ENCODE results near the gene EEF1E1. TPM values are rescaled to one million over a fixed set of nuclear protein-coding genes. Genes with fewer than 3 reads are reported as not detected.

Gene EEF1E1
- total RNA-seq, 1 donor from 2014 or later: 7.8 TPM

DNA sequence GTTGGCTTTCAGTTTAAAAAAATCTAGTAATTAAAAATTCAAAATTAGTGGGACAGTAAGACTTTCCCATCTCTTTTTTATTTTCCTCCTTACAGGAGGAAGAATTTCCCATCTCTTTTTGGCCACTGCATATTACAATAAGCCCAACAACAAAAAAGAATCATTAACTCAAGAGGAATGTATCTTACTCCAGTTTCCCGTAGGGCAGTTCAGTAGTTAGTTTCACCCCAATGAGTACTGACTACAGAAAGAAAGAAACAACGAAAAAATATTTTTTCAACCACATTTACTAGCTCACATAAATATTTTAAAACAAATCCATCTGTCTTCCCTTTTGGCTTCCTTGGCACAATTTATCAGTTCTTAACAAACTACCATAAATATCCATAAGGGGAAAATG, 23.2 kb downstream of the EEF1E1 start:
- Histone ChIP-seq H3K4me1 (ENCODE audit: control insufficient read depth in 3 of 3, insufficient read depth in 3 of 3, low read length in 3 of 3) (peaks cover 3 to 7% (median 6%) of the 10 kb centered on the region in 3 donors), H3K27ac (ENCODE audit: low read depth, low read length) (no peak overlapping the region), H3K27me3 (ENCODE audit: control insufficient read depth in 3 of 3, insufficient read depth in 3 of 3, low read length in 3 of 3) (no peaks in the 10 kb centered on the region), H3K9ac (ENCODE audit: low read depth in 1 of 3, low read length in 3 of 3) (no peak overlapping the region), H3K4me3 (ENCODE audit: low read length in 3 of 3) (no peak overlapping the region), H3K9me3 (ENCODE audit: control insufficient read depth in 3 of 3, low read length in 3 of 3) (no peaks in the 10 kb centered on the region), H3K36me3 (ENCODE audit: control insufficient read depth in 3 of 3, insufficient read depth in 3 of 3, low read length in 3 of 3) (no peaks in the 10 kb centered on the region)

GRCh38 chr6:8077991-8078390, 24.4 kb downstream of the EEF1E1 start:
- peaks cover 0 to 3% (median 0%) of the 10 kb centered on the region in 3 donors for H3K4me1 ChIP-seq (ENCODE audit: control insufficient read depth in 3 of 3, insufficient read depth in 3 of 3, low read length in 3 of 3)
- H3K9ac ChIP-seq (ENCODE audit: low read depth in 1 of 3, low read length in 3 of 3): no peak overlapping the region
- H3K27ac ChIP-seq (ENCODE audit: low read depth, low read length): no peak overlapping the region
- H3K4me3 ChIP-seq (ENCODE audit: low read length in 3 of 3): no peak overlapping the region
- H3K36me3 ChIP-seq (ENCODE audit: control insufficient read depth in 3 of 3, insufficient read depth in 3 of 3, low read length in 3 of 3): no peaks in the 10 kb centered on the region
- no peaks in the 10 kb centered on the region for H3K27me3 ChIP-seq (ENCODE audit: control insufficient read depth in 3 of 3, insufficient read depth in 3 of 3, low read length in 3 of 3)
- H3K9me3 ChIP-seq (ENCODE audit: control insufficient read depth in 3 of 3, low read length in 3 of 3): no peaks in the 10 kb centered on the region

- H3K4me1 ChIP-seq (ENCODE audit: control insufficient read depth in 3 of 3, insufficient read depth in 3 of 3, low read length in 3 of 3): no peaks in the 10 kb centered on the region
- H3K27me3 ChIP-seq (ENCODE audit: control insufficient read depth in 3 of 3, insufficient read depth in 3 of 3, low read length in 3 of 3): no peaks in the 10 kb centered on the region
- H3K9ac ChIP-seq (ENCODE audit: low read depth in 1 of 3, low read length in 3 of 3): no peak overlapping the region
- no peak overlapping the region for H3K4me3 ChIP-seq (ENCODE audit: low read length in 3 of 3)
- no peaks in the 10 kb centered on the region for H3K36me3 ChIP-seq (ENCODE audit: control insufficient read depth in 3 of 3, insufficient read depth in 3 of 3, low read length in 3 of 3)
- no peaks in the 10 kb centered on the region for H3K9me3 ChIP-seq (ENCODE audit: control insufficient read depth in 3 of 3, low read length in 3 of 3)
- no peak overlapping the region for H3K27ac ChIP-seq (ENCODE audit: low read depth, low read length)
These were observed 26.6 kb downstream of the EEF1E1 start for GRCh38 chr6:8075704-8076103.

- no peaks in the 10 kb centered on the region for H3K27me3 ChIP-seq (ENCODE audit: control insufficient read depth in 3 of 3, insufficient read depth in 3 of 3, low read length in 3 of 3)
- no peaks in the 10 kb centered on the region for H3K9me3 ChIP-seq (ENCODE audit: control insufficient read depth in 3 of 3, low read length in 3 of 3)
- H3K9ac ChIP-seq (ENCODE audit: low read depth in 1 of 3, low read length in 3 of 3): no peak overlapping the region
- no peak overlapping the region for H3K4me3 ChIP-seq (ENCODE audit: low read length in 3 of 3)
- no peaks in the 10 kb centered on the region for H3K4me1 ChIP-seq (ENCODE audit: control insufficient read depth in 3 of 3, insufficient read depth in 3 of 3, low read length in 3 of 3)
- no peak overlapping the region for H3K27ac ChIP-seq (ENCODE audit: low read depth, low read length)
- H3K36me3 ChIP-seq (ENCODE audit: control insufficient read depth in 3 of 3, insufficient read depth in 3 of 3, low read length in 3 of 3): no peaks in the 10 kb centered on the region
These were observed 27.2 kb downstream of the EEF1E1 start for GRCh38 chr6:8075185-8075584.

GRCh38 chr6:8074213-8074612, 28.1 kb downstream of the EEF1E1 start:
- H3K27ac ChIP-seq (ENCODE audit: low read depth, low read length): no peak overlapping the region
- no peak overlapping the region for H3K4me3 ChIP-seq (ENCODE audit: low read length in 3 of 3)

GRCh38 chr6:8073758-8074157, 28.6 kb downstream of the EEF1E1 start:
- Histone ChIP-seq H3K36me3 (ENCODE audit: control insufficient read depth in 3 of 3, insufficient read depth in 3 of 3, low read length in 3 of 3) (no peaks in the 10 kb centered on the region), H3K27ac (ENCODE audit: low read depth, low read length) (no peak overlapping the region), H3K27me3 (ENCODE audit: control insufficient read depth in 3 of 3, insufficient read depth in 3 of 3, low read length in 3 of 3) (no peaks in the 10 kb centered on the region)

More at GRCh38 chr6:8074213-8074612, 28.1 kb downstream of the EEF1E1 start:
- Histone ChIP-seq H3K9ac (ENCODE audit: low read depth in 1 of 3, low read length in 3 of 3) (no peak overlapping the region), H3K27me3 (ENCODE audit: control insufficient read depth in 3 of 3, insufficient read depth in 3 of 3, low read length in 3 of 3) (no peaks in the 10 kb centered on the region), H3K4me1 (ENCODE audit: control insufficient read depth in 3 of 3, insufficient read depth in 3 of 3, low read length in 3 of 3) (no peaks in the 10 kb centered on the region), H3K9me3 (ENCODE audit: control insufficient read depth in 3 of 3, low read length in 3 of 3) (no peaks in the 10 kb centered on the region), H3K36me3 (ENCODE audit: control insufficient read depth in 3 of 3, insufficient read depth in 3 of 3, low read length in 3 of 3) (no peaks in the 10 kb centered on the region)

DNA sequence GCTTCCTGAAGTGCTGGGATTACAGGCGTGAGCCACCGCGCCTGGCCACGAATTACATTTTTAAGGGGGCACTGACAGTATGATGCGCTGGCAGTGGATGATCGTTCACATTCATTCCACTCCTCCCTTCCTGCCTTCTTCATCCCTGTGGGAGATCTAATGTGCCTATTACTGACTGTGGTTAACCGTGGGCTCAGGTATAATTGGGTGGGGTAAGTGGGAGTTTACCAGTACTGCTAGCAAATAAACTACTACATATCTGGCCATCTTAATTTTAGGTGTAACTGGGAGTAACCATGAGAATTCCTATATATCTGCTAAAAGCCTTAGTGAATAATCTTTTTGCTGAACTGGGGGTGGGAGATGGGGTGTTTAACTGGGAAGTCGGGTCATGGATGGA, 31.6 kb downstream of the EEF1E1 start:
- H3K4me3 ChIP-seq (ENCODE audit: low read length in 3 of 3): no peak overlapping the region
- H3K27ac ChIP-seq (ENCODE audit: low read depth, low read length): no peak overlapping the region
- H3K9me3 ChIP-seq (ENCODE audit: control insufficient read depth in 3 of 3, low read length in 3 of 3): no peaks in the 10 kb centered on the region
- H3K4me1 ChIP-seq (ENCODE audit: control insufficient read depth in 3 of 3, insufficient read depth in 3 of 3, low read length in 3 of 3): no peaks in the 10 kb centered on the region
- H3K27me3 ChIP-seq (ENCODE audit: control insufficient read depth in 3 of 3, insufficient read depth in 3 of 3, low read length in 3 of 3): no peaks in the 10 kb centered on the region
- H3K36me3 ChIP-seq (ENCODE audit: control insufficient read depth in 3 of 3, insufficient read depth in 3 of 3, low read length in 3 of 3): no peaks in the 10 kb centered on the region
- no peak overlapping the region for H3K9ac ChIP-seq (ENCODE audit: low read depth in 1 of 3, low read length in 3 of 3)

More at GRCh38 chr6:8073758-8074157, 28.6 kb downstream of the EEF1E1 start:
- Histone ChIP-seq H3K4me3 (ENCODE audit: low read length in 3 of 3) (no peak overlapping the region), H3K9me3 (ENCODE audit: control insufficient read depth in 3 of 3, low read length in 3 of 3) (no peaks in the 10 kb centered on the region), H3K4me1 (ENCODE audit: control insufficient read depth in 3 of 3, insufficient read depth in 3 of 3, low read length in 3 of 3) (no peaks in the 10 kb centered on the region), H3K9ac (ENCODE audit: low read depth in 1 of 3, low read length in 3 of 3) (no peak overlapping the region)

GRCh38 chr6:8069631-8070284, 32.6 kb downstream of the EEF1E1 start:
- H3K9ac ChIP-seq (ENCODE audit: low read depth in 1 of 3, low read length in 3 of 3): no peak overlapping the region
- no peak overlapping the region for H3K4me3 ChIP-seq (ENCODE audit: low read length in 3 of 3)
- H3K27ac ChIP-seq (ENCODE audit: low read depth, low read length): no peak overlapping the region
- H3K4me1 ChIP-seq (ENCODE audit: control insufficient read depth in 3 of 3, insufficient read depth in 3 of 3, low read length in 3 of 3): peaks cover 0 to 2% (median 2%) of the 10 kb centered on the region in 3 donors
- H3K36me3 ChIP-seq (ENCODE audit: control insufficient read depth in 3 of 3, insufficient read depth in 3 of 3, low read length in 3 of 3): no peaks in the 10 kb centered on the region
- H3K9me3 ChIP-seq (ENCODE audit: control insufficient read depth in 3 of 3, low read length in 3 of 3): no peaks in the 10 kb centered on the region
- H3K27me3 ChIP-seq (ENCODE audit: control insufficient read depth in 3 of 3, insufficient read depth in 3 of 3, low read length in 3 of 3): no peaks in the 10 kb centered on the region

DNA sequence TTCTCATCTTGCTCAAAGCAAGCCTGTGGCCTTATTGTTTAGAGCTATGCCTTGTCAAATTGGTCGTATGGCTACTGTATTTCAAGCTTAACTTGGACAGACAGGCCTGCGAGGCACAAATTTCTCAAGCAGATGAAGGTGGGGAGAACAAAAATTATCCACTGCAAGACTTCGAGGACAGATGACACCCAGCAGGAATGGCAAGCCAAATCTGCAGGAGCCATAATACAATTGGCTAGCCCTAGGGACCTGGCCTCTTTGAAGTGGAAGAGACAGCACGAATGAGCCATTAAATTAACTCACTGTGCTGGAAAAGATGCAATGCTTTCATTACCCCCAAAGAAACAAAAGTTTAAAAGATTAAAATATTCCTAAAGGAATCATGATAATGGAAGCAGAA, 33.2 kb downstream of the EEF1E1 start:
- Histone ChIP-seq H3K27me3 (ENCODE audit: control insufficient read depth in 3 of 3, insufficient read depth in 3 of 3, low read length in 3 of 3) (no peaks in the 10 kb centered on the region), H3K4me1 (ENCODE audit: control insufficient read depth in 3 of 3, insufficient read depth in 3 of 3, low read length in 3 of 3) (peaks cover 0 to 3% (median 3%) of the 10 kb centered on the region in 3 donors), H3K27ac (ENCODE audit: low read depth, low read length) (no peak overlapping the region), H3K36me3 (ENCODE audit: control insufficient read depth in 3 of 3, insufficient read depth in 3 of 3, low read length in 3 of 3) (no peaks in the 10 kb centered on the region), H3K9me3 (ENCODE audit: control insufficient read depth in 3 of 3, low read length in 3 of 3) (no peaks in the 10 kb centered on the region), H3K9ac (ENCODE audit: low read depth in 1 of 3, low read length in 3 of 3) (no peak overlapping the region), H3K4me3 (ENCODE audit: low read length in 3 of 3) (no peak overlapping the region)

- Histone ChIP-seq H3K36me3 (ENCODE audit: control insufficient read depth in 3 of 3, insufficient read depth in 3 of 3, low read length in 3 of 3) (peaks cover 0 to 11% (median 8%) of the 10 kb centered on the region in 3 donors), H3K27me3 (ENCODE audit: control insufficient read depth in 3 of 3, insufficient read depth in 3 of 3, low read length in 3 of 3) (no peaks in the 10 kb centered on the region), H3K4me1 (ENCODE audit: control insufficient read depth in 3 of 3, insufficient read depth in 3 of 3, low read length in 3 of 3) (peaks cover 3% of the 10 kb centered on the region in 3 donors), H3K9me3 (ENCODE audit: control insufficient read depth in 3 of 3, low read length in 3 of 3) (no peaks in the 10 kb centered on the region), H3K4me3 (ENCODE audit: low read length in 3 of 3) (no peak overlapping the region), H3K27ac (ENCODE audit: low read depth, low read length) (no peak overlapping the region), H3K9ac (ENCODE audit: low read depth in 1 of 3, low read length in 3 of 3) (no peak overlapping the region)
These were observed 36.2 kb downstream of the EEF1E1 start for GRCh38 chr6:8066108-8066507.
